Fibroblast of the aortic adventitia (primary cell): Measurements from ENCODE around the gene EAF1. TPM values are rescaled to one million over a fixed set of nuclear protein-coding genes. Genes with fewer than 3 reads are reported as not detected.
"Not testable (repeated sequence)": the region's sequence is repeated elsewhere in the genome, so short reads cannot be mapped to it uniquely, and the experiment has no call there.

ENCODE experiments used
- DNase-seq: peaks from one replicate; pipeline ENCODE4 v3.0.0-alpha.2; 2010; ENCODE audit warnings: low read depth
- H3K4me3 ChIP-seq: 2 replicates; pipeline ENCODE4 v1.5.1; 2011; ENCODE audit warnings: low read depth, mild to moderate bottlenecking, control low read depth, low read length, moderate library complexity
- total RNA-seq: library from RNA; depleted of rRNA; stranded (reverse); fragments of >200 nt; gene quantifications from 2 replicates; pipeline ENCODE4 v1.2.3, GENCODE V29; 2012; ENCODE audit warnings: low replicate concordance
- TF ChIP-seq, protein P1 (sequence below): IDR thresholded peaks from 2 replicates; pipeline ENCODE4 v1.5.1; 2011; ENCODE audit warnings: mild to moderate bottlenecking, low read length, control low read depth, inconsistent platforms; ENCODE audit not compliant: insufficient read depth

Gene EAF1
- total RNA-seq, 1 donor = 21.1 TPM

DNA sequence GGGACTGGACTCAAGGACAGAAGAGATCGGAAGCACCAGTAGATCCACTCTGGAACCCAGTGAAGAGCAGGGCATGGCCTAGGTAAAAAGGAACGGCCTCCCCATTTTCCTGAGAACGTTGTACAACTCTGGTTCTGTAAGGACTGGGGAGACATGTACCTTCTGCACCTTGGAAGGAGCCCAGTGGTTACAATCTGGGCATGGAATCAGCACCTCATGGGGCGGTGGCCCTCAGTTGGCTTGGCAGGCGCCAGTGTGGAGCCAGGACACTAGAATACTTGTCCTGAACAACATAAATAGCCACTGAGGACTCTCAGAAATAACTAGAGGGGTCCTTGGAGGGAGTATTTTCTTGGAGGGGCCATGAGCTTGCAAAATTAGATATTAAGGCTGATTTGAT lies 25.6 kb downstream of the EAF1 start:
- DNase-seq = no peak
- H3K4me3 ChIP-seq = no peak overlapping the region
- TF ChIP-seq, protein P1, sequence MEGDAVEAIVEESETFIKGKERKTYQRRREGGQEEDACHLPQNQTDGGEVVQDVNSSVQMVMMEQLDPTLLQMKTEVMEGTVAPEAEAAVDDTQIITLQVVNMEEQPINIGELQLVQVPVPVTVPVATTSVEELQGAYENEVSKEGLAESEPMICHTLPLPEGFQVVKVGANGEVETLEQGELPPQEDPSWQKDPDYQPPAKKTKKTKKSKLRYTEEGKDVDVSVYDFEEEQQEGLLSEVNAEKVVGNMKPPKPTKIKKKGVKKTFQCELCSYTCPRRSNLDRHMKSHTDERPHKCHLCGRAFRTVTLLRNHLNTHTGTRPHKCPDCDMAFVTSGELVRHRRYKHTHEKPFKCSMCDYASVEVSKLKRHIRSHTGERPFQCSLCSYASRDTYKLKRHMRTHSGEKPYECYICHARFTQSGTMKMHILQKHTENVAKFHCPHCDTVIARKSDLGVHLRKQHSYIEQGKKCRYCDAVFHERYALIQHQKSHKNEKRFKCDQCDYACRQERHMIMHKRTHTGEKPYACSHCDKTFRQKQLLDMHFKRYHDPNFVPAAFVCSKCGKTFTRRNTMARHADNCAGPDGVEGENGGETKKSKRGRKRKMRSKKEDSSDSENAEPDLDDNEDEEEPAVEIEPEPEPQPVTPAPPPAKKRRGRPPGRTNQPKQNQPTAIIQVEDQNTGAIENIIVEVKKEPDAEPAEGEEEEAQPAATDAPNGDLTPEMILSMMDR = no peak

DNA sequence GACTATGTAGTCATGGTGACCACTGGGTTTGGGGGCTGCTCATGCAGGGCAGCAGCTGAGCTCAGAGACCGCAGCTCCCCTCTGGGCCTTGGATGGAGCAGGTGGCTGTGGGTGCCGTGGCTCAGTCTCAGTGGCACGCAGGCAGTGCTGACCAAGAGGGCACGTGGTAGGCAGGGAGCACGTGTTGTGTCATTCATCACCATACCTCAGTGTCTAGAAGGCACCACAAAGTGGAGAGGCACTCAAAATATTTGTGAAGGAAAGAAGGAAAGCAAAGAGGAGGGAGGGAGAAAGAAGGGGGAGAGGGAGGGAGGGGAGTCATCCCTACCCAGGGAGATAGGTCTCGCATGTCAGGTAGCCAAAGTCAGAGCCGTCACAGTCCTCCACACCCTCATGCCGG lies 26.1 kb downstream of the EAF1 start:
- TF ChIP-seq, protein P1 = no peak
- no peak for DNase-seq

DNA sequence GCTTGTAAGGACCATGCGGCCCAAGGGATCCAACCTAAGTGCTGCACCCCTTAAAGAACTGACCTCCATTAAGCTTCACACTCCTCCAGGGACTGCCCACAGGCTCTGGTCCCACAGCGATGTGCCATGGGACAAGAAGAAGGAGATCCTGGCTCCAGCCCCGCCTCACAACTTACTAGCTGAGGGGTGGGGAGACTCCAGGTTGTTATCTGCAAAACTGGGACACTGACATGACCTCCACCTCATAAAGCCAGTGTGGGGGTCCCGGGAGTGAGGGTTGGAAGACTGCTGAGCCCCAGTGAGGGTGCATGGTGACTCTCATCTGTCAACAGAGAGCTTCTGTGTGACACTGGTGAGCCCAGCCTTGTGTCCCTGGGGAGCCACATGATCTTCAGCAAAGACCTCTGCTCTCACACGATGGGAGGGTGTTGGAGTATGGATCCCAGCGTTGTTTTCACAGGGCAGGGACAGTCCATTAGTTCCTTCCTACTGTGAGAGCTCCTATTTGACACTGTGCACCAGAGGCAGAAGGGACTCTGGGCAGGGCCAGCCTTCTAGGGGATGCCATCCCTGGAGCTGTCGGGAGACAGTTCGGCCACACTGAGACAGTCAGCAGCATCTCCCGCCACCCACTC lies 26.7 kb downstream of the EAF1 start:
- no peak for DNase-seq
- no peak overlapping the region for H3K4me3 ChIP-seq
- TF ChIP-seq, protein P1 = no peak

More for the DNA sequence above, 26.1 kb downstream of the EAF1 start:
- H3K4me3 ChIP-seq = no peak overlapping the region

DNA sequence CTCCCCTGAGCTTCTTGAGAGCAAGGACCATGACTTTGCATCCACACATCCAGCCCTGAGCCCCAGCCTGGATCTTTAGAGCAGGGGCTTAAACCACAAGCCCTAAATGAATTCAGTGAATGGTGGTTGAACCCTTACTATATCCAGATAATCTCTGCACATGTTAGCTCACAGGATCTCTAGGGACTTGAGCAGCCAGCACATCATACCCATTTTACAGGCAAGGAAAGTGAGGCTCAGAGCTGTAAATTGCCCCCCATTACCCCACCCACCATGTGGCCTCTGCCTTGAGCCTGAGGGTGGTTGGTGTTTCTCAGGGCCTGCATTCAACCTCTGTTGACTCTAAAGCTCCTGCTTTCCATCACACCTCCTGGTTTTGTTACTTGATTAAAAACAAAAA lies 27.6 kb downstream of the EAF1 start:
- DNase-seq = no peak
- TF ChIP-seq, protein P1 = no peak
- no peak overlapping the region for H3K4me3 ChIP-seq

DNA sequence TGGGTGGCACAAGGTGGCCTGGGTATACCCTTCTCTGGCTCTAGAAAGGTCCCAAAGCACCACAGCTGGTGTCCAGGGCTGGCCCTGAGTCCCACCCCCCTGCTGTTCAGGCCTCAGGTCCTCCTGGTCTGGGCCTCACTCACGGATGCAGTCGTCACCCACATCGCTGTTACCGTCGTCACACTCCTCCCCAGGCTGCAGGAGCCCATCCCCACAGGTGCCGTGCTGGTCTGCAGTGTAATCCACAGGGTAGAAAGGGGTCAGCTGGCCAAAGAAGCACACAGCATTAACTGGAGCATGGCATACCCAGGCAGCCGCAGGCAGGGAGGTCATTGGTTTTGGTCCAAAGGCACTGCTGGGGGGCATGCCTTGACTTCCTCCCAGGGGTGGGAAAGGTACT lies 28.4 kb downstream of the EAF1 start:
- TF ChIP-seq, protein P1 = no peak
- no peak overlapping the region for H3K4me3 ChIP-seq
- no peak for DNase-seq

DNA sequence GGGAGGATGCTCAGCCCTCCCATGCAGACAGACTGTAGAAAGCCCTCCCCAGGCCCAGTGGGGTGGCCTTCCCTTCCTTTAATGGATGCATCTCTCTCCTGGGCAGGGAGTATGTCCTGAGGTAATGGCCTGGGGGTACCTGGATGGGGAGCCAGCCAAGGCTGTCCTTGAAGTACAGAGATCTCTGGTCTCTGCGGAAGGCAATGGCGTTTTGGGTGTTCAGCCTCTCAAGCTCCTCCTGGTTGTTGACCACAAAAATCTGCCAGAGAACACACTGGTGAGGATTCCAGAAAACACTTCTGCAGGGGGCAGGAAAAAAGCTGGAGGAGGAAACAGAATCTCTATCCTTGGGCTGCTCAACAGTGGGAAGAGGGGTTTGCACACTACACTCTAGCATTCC lies 28.9 kb downstream of the EAF1 start:
- TF ChIP-seq, protein P1 = no peak
- H3K4me3 ChIP-seq = no peak overlapping the region
- no peak for DNase-seq

DNA sequence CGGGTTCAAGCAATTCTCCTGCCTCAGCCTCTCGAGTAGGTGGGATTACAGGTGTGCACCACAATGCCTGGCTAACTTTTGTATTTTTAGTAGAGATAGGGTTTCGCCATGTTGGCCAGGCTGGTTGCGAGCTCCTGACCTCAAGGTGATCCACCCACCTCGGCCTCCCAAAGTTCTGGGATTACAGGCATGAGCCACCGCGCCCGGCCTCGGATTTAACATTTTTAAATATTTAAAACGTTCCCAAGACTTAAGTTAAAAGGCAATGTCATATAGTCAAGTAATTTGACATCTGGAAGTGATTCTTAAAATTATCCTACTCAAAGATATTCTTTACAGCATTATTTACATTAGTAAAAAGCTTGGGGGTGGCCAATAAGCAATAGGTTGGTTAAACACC lies 29.5 kb downstream of the EAF1 start:
- not testable (repeated sequence) for H3K4me3 ChIP-seq, DNase-seq
